Peyer's patch (tissue), 4 donors: ENCODE measurements around the gene ZNF660. TPM values are rescaled to one million over a fixed set of nuclear protein-coding genes. Genes with fewer than 3 reads are reported as not detected.
"Not testable (repeated sequence)": the region's sequence is repeated elsewhere in the genome, so short reads cannot be mapped to it uniquely, and the experiment has no call there.

Experiments
- DNase-seq, 3 donors: peaks; one replicate each; pipeline ENCODE4 v3.0.0-alpha.2; 2017 to 2019
- H3K27ac ChIP-seq, 4 donors: fragments of 200-600 bp; sonication (generic); one replicate each; pipeline ENCODE4 v1.5.1; 2016 to 2019
- H3K27me3 ChIP-seq, 2 donors: fragments of 200-600 bp; sonication (generic); one replicate each; pipeline ENCODE4 v1.5.1; 2019
- H3K36me3 ChIP-seq, 3 donors: fragments of 200-600 bp; sonication (generic); one replicate each; pipeline ENCODE4 v1.5.1; 2016 to 2019
- H3K4me1 ChIP-seq, 4 donors: fragments of 200-600 bp; sonication (generic); one replicate each; pipeline ENCODE4 v1.5.1; 2016 to 2019
- H3K4me3 ChIP-seq, 4 donors: fragments of 200-600 bp; sonication (generic); 1 replicate in 3 of 4; 2 replicates in 1 of 4; pipeline ENCODE4 v1.5.1; 2016 to 2019; ENCODE audit warnings: mild to moderate bottlenecking in 1 of 4
- H3K9me3 ChIP-seq, 4 donors: fragments of 200-600 bp; sonication (generic); one replicate each; pipeline ENCODE4 v1.5.1; 2016 to 2019; ENCODE audit warnings: mild to moderate bottlenecking in 1 of 4
- CTCF ChIP-seq, 6 experiments: fragments of 450-650 bp in 4 of 6; fragments of 200-600 bp in 2 of 6; sonication (generic) in 1 of 6; IDR thresholded peaks; one replicate each; pipeline ENCODE4 v1.5.1; 2017 to 2019; ENCODE audit warnings: antibody characterized with exemption in 6 of 6, mild to moderate bottlenecking in 3 of 6, moderate library complexity in 1 of 6
- POLR2A ChIP-seq, 2 donors: fragments of 450-650 bp; IDR thresholded peaks; one replicate each; pipeline ENCODE4 v1.5.1; 2017; ENCODE audit warnings: antibody characterized with exemption in 2 of 2, mild to moderate bottlenecking in 2 of 2, moderate library complexity in 2 of 2
- total RNA-seq, 4 donors: library from RNA; depleted of rRNA; stranded (reverse); fragments of >200 nt; gene quantifications; one replicate each; pipeline ENCODE4 v1.1.0, GENCODE V29; 2016

Gene ZNF660
- total RNA-seq, 4 donors from 2014 or later: 0.54 to 1.2 (median 0.98) TPM

- DNase-seq, H3K27me3 ChIP-seq, H3K4me3 ChIP-seq, H3K9me3 ChIP-seq, H3K36me3 ChIP-seq, H3K27ac ChIP-seq, H3K4me1 ChIP-seq: not testable (repeated sequence)
These were observed 5.7 kb upstream of the ZNF660 start for GRCh38 chr3:44578924-44579515.

GRCh38 chr3:44579749-44580148 is 5.0 kb upstream of the ZNF660 start:
- H3K27me3 ChIP-seq, H3K36me3 ChIP-seq, H3K27ac ChIP-seq, DNase-seq, H3K4me3 ChIP-seq, H3K4me1 ChIP-seq, H3K9me3 ChIP-seq: not testable (repeated sequence)

GRCh38 chr3:44580971-44581370 is 3.8 kb upstream of the ZNF660 start:
- H3K36me3 ChIP-seq, H3K27ac ChIP-seq, H3K4me1 ChIP-seq, H3K4me3 ChIP-seq, H3K9me3 ChIP-seq, DNase-seq, H3K27me3 ChIP-seq: not testable (repeated sequence)

- no peak overlapping the region for H3K4me3 ChIP-seq
- H3K4me1 ChIP-seq: no peaks in the 10 kb centered on the region
- peaks cover 0 to 8% (median 0%) of the 10 kb centered on the region in 3 donors for H3K36me3 ChIP-seq
- H3K9me3 ChIP-seq: peaks cover 0 to 16% (median 5%) of the 10 kb centered on the region in 4 donors
- no peaks in the 10 kb centered on the region for H3K27me3 ChIP-seq
- TF ChIP-seq CTCF (IDR thresholded peaks at IDR 0.05) (no peak), POLR2A (IDR thresholded peaks at IDR 0.05) (no peak)
- H3K27ac ChIP-seq: no peak overlapping the region
- no peak for DNase-seq
These were observed 11.9 kb downstream of the ZNF660 start for GRCh38 chr3:44596621-44597020.

GRCh38 chr3:44601749-44602148 is 17.0 kb downstream of the ZNF660 start:
- Histone ChIP-seq H3K4me1 (no peaks in the 10 kb centered on the region), H3K9me3 (no peaks in the 10 kb centered on the region), H3K4me3 (no peak overlapping the region), H3K36me3 (no peaks in the 10 kb centered on the region), H3K27me3 (no peaks in the 10 kb centered on the region), H3K27ac (no peak overlapping the region)
- no peak for DNase-seq
- TF ChIP-seq POLR2A (IDR thresholded peaks at IDR 0.05): no peak
- no peak for TF ChIP-seq CTCF (IDR thresholded peaks at IDR 0.05)

- Histone ChIP-seq H3K4me1 (no peaks in the 10 kb centered on the region), H3K27me3 (no peaks in the 10 kb centered on the region), H3K27ac (no peak overlapping the region), H3K9me3 (no peaks in the 10 kb centered on the region), H3K4me3 (no peak overlapping the region), H3K36me3 (no peaks in the 10 kb centered on the region)
- DNase-seq: no peak
- TF ChIP-seq CTCF (IDR thresholded peaks at IDR 0.05): no peak
- no peak for TF ChIP-seq POLR2A (IDR thresholded peaks at IDR 0.05)
These were observed 27.9 kb downstream of the ZNF660 start for GRCh38 chr3:44612678-44613077.

- H3K27ac ChIP-seq: peak within 1 kb of the TSS; percentile 69 to 91 (median 80)
- H3K27me3 ChIP-seq: no peaks in the 10 kb centered on the region
- DNase-seq: peak; percentile 74 to 91 (median 87)
- H3K4me3 ChIP-seq: peak within 1 kb of the TSS; percentile 70 to 94 (median 84)
- peaks cover 0 to 14% (median 2%) of the 10 kb centered on the region in 4 donors for H3K4me1 ChIP-seq
- H3K9me3 ChIP-seq: no peaks in the 10 kb centered on the region
- H3K36me3 ChIP-seq: peaks cover 0 to 12% (median 0%) of the 10 kb centered on the region in 3 donors
- TF ChIP-seq POLR2A (IDR thresholded peaks at IDR 0.05) (peak in 1 of 2 donors; percentile 26), CTCF (IDR thresholded peaks at IDR 0.05) (peak in 3 of 6 experiments; percentile 13 to 31 (median 14))
These were observed 40.2 kb downstream of the ZNF660 start, which contains the start of gene ZNF197 for GRCh38 chr3:44624749-44625480. TSS of gene ZNF197 (plus strand) at chr3:44625036. CDS start at chr3:44629155, 4,119 bp downstream.
